ENCODE measurements around the gene OGDH.

OGDH gene

GRCh38 chr7:44637788-44638594 lies 31.6 kb downstream of the OGDH start:
- peak; percentile 70 to 76 for DNase-seq (ENCODE audit: low read depth in 2 of 2)

GRCh38 chr7:44638611-44639557 lies 32.5 kb downstream of the OGDH start:
- DNase-seq (ENCODE audit: low read depth in 2 of 2) = peak; percentile 80 to 84

DNA sequence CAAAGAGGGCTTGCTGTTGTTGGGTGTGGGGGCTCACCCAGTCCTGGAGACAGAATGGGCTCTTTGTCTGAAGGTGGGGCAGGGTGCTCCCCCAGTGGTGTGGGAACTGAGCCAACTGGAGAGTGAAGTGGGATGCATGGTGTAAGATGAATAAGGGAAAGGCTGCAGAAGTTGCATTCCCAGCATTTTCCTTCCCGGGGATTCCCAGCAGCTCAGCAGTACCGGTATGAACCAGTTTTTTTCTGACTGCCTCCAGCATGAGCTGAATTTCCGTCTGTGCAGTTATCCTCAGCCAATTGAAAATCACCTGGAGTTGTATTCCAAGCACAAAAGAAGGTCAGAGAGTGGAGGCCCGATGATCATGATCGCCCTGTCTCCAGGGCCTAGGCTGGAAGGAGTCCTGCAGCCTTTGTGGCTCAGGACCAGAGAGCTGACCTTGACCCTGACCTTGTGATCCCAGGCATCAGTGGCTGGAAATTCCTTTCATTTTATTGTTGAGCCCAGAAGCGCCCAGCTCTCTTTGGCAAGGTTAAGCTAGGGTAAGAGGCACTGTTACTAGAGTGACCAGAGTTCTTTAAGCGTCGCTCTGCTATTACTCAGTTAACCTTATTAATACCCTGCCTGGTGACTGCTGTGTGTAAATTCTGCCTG lies 33.4 kb downstream of the OGDH start:
- no peak for DNase-seq (ENCODE audit: low read depth in 2 of 2)

GRCh38 chr7:44643206-44643605 lies 36.8 kb downstream of the OGDH start:
- DNase-seq (ENCODE audit: low read depth in 2 of 2) = no peak

DNA sequence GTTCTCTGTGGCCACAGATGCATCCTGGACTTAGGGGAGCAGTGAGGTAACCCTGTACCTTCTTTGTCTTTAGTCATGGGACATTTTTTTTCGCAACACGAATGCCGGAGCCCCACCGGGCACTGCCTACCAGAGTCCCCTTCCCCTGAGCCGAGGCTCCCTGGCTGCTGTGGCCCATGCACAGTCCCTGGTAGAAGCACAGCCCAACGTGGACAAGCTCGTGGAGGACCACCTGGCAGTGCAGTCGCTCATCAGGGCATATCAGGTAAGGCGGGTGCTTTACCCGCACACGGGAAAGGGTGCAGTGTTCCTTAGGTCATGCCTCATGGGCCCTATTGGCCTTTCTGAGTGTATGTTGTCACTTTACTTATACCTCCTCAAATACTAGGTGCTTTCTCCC lies 38.8 kb downstream of the OGDH start:
- DNase-seq (ENCODE audit: low read depth in 2 of 2) = no peak

DNA sequence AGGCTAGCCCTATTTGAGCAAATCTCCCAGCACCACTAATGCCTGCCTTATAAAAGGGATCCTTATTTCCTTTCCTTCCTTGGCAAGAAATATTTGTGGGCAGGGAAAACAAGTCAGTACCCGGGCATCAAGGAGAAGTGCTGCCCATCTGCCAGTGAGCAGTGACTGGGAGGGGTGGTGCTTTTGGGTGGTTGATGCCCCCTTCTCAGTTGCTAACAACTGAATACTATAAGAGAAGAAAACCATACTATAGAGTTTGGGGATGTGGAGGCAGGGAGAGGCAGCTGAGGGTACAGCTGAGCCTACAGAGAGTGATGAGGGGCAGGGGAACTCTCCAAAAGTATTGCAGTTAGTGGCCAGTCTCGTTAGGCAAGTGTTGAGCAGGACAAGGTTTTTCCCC lies 39.3 kb downstream of the OGDH start:
- no peak for DNase-seq (ENCODE audit: low read depth in 2 of 2)

DNA sequence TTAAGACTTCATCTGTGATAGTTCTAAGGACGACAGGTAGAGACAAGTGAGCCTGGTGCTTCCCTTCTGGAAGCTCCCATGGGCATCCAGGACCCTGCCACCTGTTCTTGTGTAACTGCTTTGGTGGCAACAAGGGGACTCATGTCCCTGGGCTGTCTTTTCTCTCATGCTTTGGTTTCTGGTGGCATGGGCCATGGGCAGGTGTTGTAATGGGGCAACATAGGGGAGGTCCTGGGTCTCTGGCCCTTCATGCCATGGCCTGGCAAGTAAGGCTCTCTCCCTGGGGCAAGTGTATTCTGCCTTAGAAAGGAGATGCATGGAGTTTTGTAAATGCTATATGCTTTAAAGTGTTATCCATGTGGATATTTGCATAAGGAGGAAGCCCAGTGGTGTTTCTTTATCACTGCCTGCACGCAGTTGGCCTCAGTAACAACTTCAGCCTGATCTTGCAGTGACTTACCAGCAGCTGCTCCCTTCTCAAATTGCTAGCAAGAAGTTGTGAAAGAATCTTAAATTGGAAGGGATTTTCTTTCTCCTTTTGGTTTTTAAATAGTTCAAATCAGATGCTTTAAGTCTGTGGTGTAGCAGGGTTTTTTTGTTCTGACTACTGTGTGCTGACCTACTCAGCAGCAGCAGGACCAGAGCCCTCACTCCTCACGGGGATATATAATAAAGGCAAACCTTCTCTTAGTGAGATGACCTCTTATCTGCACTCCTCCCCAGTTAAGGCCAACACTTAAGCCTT lies 39.9 kb downstream of the OGDH start:
- no peak for DNase-seq (ENCODE audit: low read depth in 2 of 2)

GRCh38 chr7:44646921-44647636 lies 40.7 kb downstream of the OGDH start:
- no peak for DNase-seq (ENCODE audit: low read depth in 2 of 2)

GRCh38 chr7:44647981-44648714 lies 41.7 kb downstream of the OGDH start:
- DNase-seq (ENCODE audit: low read depth in 2 of 2) = no peak

DNA sequence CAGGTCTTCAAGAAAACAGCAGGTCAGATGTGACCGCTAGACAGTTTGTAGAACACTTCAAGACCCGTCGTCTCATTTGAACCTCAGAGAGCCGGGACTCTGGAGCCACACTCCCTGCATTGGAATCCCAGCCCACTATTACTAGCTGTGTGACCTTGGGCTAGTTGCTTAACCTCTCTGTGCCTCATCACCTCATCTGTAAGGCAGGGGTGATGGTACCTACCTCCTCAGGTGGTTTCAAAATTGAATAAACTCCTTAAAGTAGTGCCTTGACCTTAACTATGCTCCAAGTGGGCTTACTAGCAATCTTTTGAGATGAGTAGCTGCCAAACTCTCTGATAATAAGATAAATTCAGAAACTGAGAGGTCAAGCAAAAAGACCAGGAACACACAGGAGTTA lies 43.8 kb downstream of the OGDH start:
- DNase-seq (ENCODE audit: low read depth in 2 of 2) = no peak

DNA sequence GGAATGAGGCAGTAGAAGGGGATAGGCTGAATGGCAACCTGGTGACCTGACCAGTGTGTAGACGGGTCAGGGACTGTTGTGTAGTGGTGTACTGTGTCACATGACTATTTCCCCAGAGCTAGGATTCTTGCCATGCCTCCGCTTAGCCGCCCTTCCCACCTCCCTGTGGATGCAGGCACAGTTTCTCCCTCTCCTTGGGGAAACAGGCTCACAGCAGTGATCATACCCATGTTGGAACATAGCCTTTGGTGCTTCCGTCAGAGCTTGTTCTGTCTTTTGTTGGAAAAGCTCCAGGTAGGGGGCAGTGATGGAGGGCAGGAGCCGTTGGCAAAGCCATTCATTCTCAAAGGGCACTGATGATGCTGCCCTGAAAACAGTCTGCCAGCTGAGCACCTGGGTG lies 44.3 kb downstream of the OGDH start:
- no peak for DNase-seq (ENCODE audit: low read depth in 2 of 2)

DNA sequence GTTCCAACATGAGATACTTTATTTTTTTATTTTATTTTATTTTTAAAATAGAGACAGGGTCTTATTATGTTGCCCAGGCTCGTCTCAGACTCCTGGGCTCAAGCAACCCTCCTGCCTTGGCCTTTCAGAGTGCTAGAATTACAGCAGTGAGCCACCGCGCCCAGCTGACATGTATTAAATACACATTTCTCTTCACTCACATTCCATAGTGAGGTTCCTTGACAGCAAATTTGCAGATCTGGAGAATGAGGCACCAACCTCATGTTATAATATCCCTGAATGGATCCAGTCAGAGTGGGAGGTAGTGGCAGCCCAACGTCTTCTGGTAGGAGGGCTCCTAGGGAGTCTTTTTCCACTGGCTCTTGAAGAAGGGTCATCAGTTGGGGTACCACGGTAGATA lies 46.1 kb downstream of the OGDH start:
- DNase-seq (ENCODE audit: low read depth in 2 of 2) = no peak

DNA sequence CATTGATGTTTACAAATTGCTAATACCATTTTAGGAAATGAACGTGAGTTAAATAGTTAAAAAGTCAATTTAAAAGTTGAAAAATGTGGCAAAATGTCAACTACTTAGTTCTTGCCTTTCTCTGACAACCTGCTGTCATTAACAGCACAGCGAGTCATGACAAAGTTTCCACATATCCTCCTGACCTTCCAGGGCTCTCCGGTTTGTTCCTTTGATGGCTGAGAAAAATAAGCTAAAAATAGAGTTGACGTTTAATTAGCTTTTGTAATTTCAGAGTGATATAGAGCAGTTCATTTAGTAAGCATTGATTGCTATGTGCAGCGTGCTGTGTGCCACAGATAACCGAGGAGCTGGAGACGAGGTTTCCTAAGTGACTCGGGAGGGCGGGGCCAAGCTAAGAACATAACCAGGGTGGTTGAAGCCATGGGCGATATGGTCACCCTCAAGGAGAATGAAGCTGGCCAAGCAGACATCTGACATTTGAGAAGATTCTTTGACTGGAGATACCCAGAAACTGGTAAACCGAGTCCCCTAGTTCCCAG lies 47.9 kb downstream of the OGDH start:
- no peak for DNase-seq (ENCODE audit: low read depth in 2 of 2)

GRCh38 chr7:44655341-44655740 lies 48.9 kb downstream of the OGDH start:
- no peak for DNase-seq (ENCODE audit: low read depth in 2 of 2)

DNA sequence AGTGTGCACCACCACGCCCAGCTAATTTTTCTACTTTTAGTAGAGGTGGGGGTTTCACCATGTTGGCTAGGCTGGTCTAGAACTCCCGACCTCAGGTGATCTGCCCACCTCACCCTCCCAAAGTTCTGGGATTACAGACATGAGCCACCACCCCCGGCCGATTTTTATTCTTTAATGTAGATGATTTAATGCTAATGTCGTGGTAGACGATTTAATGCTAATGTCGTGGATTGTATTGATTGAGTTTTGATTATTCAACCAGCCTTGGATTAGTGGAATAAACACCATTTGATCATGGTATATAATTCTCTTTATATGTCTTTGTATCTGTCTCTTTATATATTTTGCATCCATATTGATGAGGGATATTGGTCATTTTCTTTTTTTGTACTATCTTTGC lies 52.6 kb downstream of the OGDH start:
- DNase-seq (ENCODE audit: low read depth in 2 of 2) = no peak

GRCh38 chr7:44661233-44661632 lies 54.8 kb downstream of the OGDH start:
- DNase-seq (ENCODE audit: low read depth in 2 of 2) = no peak

- no peak for DNase-seq (ENCODE audit: low read depth in 2 of 2)
These were observed 58.5 kb downstream of the OGDH start for GRCh38 chr7:44664780-44665461.

- DNase-seq (ENCODE audit: low read depth in 2 of 2) = no peak
These were observed 59.2 kb downstream of the OGDH start for GRCh38 chr7:44665531-44666213.

DNA sequence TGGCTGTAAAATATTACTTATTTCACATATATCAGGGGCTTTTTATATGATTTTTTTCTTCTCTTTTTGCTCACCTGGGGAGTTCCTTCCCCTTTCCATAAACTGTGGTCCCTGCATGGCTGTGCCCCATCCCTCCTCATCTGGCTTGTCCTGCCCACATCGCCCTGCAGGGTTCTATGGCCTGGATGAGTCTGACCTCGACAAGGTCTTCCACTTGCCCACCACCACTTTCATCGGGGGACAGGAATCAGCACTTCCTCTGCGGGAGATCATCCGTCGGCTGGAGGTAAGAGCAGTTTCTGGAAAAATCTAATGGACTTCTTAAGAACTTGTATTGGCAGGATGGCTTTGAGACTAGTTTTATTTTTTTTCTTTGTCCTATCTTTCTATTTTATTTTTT lies 60.1 kb downstream of the OGDH start:
- no peak for DNase-seq (ENCODE audit: low read depth in 2 of 2)
